ENCODE data around the gene RAMACL. TPM values are rescaled to one million over a fixed set of nuclear protein-coding genes. Genes with fewer than 3 reads are reported as not detected.
A peak's percentile ranks its signal among the peaks of the same experiment; 100 is the strongest.

The RAMACL gene
- total RNA-seq, 4 donors from 2014 or later = 1.1 to 1.5 (median 1.1) TPM; not detected in 1

DNA sequence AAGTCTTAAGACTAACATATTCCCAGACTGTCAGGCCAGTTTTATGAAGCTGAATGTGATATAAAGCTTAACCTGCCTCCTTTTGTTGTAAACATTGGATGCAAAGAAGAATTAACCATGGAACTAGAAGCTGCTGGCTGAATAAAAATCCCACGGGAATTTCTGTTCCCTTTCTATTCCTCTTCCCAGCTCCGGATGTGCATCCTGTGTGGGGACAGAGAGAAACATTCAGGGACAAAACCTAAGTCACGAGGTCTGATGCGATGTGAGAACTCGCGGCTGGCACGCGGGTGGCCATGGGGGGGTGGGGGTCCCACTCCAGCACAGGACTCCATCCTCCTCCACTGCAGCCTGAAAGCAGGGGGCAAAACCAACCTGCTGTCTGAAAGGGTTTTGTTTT lies 32.2 kb downstream of the RAMACL start:
- peak overlapping the region in 2 of 4 donors; percentile 29 to 49 for H3K27ac ChIP-seq
- no peaks in the 10 kb centered on the region for H3K36me3 ChIP-seq
- no peak overlapping the region for H3K4me3 ChIP-seq
- no peaks in the 10 kb centered on the region for H3K27me3 ChIP-seq
- TF ChIP-seq, protein P1, sequence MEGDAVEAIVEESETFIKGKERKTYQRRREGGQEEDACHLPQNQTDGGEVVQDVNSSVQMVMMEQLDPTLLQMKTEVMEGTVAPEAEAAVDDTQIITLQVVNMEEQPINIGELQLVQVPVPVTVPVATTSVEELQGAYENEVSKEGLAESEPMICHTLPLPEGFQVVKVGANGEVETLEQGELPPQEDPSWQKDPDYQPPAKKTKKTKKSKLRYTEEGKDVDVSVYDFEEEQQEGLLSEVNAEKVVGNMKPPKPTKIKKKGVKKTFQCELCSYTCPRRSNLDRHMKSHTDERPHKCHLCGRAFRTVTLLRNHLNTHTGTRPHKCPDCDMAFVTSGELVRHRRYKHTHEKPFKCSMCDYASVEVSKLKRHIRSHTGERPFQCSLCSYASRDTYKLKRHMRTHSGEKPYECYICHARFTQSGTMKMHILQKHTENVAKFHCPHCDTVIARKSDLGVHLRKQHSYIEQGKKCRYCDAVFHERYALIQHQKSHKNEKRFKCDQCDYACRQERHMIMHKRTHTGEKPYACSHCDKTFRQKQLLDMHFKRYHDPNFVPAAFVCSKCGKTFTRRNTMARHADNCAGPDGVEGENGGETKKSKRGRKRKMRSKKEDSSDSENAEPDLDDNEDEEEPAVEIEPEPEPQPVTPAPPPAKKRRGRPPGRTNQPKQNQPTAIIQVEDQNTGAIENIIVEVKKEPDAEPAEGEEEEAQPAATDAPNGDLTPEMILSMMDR (IDR thresholded peaks at IDR 0.05) = no peak
- TF ChIP-seq POLR2A (IDR thresholded peaks at IDR 0.05) = no peak
- no peaks in the 10 kb centered on the region for H3K9me3 ChIP-seq
- H3K4me1 ChIP-seq = no peaks in the 10 kb centered on the region
- no peak for DNase-seq

DNA sequence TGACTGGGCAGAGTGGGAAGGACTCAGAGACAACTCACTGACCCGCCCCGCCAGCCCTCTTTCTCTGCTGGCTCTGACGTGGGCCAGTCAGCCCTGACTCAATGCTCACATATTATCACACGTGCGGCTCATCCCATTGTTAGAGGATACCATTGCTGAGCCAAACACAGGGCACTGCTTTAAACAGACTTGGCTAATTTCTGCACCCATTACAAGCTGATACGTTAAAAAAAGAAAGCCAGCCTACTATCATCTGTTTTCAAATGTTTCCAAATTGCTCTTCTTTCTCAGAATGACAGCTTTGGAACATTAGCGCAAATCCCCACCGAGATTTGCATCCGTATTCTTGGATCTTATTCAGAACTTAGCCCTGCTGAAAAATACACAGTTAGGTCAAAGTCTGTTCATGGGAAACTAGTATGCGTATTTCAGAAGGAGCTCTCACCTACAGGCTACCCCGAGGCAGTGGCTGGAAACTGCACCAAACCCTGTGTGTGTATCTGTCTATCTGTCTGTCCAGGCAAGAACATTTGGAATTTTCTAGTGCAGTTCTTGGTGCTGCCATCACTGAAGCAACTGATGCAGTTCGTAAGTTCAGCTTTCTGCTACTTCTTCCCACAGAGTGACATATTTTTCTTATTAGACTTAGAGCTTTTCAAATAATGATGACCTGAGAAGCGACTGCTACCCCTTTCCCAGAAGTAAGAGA lies 32.8 kb downstream of the RAMACL start:
- Histone ChIP-seq H3K4me3 (no peak overlapping the region), H3K27ac (peak overlapping the region in 2 of 4 donors; percentile 7 to 49), H3K4me1 (no peaks in the 10 kb centered on the region), H3K27me3 (no peaks in the 10 kb centered on the region), H3K36me3 (no peaks in the 10 kb centered on the region), H3K9me3 (no peaks in the 10 kb centered on the region)
- DNase-seq = no peak
- TF ChIP-seq POLR2A (IDR thresholded peaks at IDR 0.05) = no peak
- TF ChIP-seq, protein P1 (IDR thresholded peaks at IDR 0.05) = no peak

DNA sequence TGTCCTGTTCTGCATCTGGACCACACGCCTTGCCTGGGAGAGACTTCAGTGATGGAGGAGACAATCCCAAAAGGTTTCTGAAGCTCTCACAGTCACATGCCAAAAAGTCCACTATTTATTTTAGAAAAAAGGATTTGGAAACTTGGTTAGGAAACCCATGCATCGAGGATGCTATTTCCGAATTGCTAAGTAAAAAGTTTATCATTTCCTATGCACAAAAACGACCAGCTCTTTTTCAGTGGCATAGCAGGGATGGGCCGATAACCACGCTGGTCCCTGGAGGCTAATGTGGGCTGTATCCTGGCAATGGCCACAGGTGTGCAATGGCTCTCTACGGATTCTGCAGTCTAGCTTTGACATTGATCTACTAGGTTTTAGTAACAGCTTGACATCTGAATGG lies 33.9 kb downstream of the RAMACL start:
- H3K36me3 ChIP-seq = no peaks in the 10 kb centered on the region
- H3K9me3 ChIP-seq = no peaks in the 10 kb centered on the region
- H3K27ac ChIP-seq = no peak overlapping the region
- H3K27me3 ChIP-seq = no peaks in the 10 kb centered on the region
- TF ChIP-seq POLR2A (IDR thresholded peaks at IDR 0.05) = no peak
- TF ChIP-seq, protein P1 (IDR thresholded peaks at IDR 0.05) = no peak
- no peak for DNase-seq
- no peak overlapping the region for H3K4me3 ChIP-seq
- no peaks in the 10 kb centered on the region for H3K4me1 ChIP-seq

GRCh38 chr6:166551754-166552495 lies 34.6 kb downstream of the RAMACL start:
- no peak for DNase-seq
- Histone ChIP-seq H3K27ac (no peak overlapping the region), H3K4me1 (no peaks in the 10 kb centered on the region), H3K9me3 (no peaks in the 10 kb centered on the region), H3K4me3 (no peak overlapping the region), H3K36me3 (no peaks in the 10 kb centered on the region), H3K27me3 (no peaks in the 10 kb centered on the region)
- no peak for TF ChIP-seq POLR2A (IDR thresholded peaks at IDR 0.05)
- TF ChIP-seq, protein P1 (IDR thresholded peaks at IDR 0.05) = no peak

GRCh38 chr6:166546653-166547052 lies 39.8 kb downstream of the RAMACL start:
- H3K27me3 ChIP-seq = no peaks in the 10 kb centered on the region
- H3K4me1 ChIP-seq = peaks cover 0 to 8% (median 0%) of the 10 kb centered on the region in 4 donors
- no peaks in the 10 kb centered on the region for H3K36me3 ChIP-seq
- no peak for DNase-seq
- no peak for TF ChIP-seq POLR2A (IDR thresholded peaks at IDR 0.05)
- TF ChIP-seq, protein P1 (IDR thresholded peaks at IDR 0.05) = no peak
- H3K27ac ChIP-seq = no peak overlapping the region
- no peaks in the 10 kb centered on the region for H3K9me3 ChIP-seq
- H3K4me3 ChIP-seq = no peak overlapping the region
